Stimulated activated CD4-positive, alpha-beta T cell treated with anti-CD3 and anti-CD28 coated beads, Interleukin-12 subunit alpha, Interleukin-12 subunit beta, amount 100 ng/mL, for 24 hours (primary cell): Measurements from ENCODE around the gene EPN3.

Source experiments
- DNase-seq, 2 experiments: peaks; one replicate each; pipeline ENCODE4 v3.0.0-alpha.2; 2020; ENCODE audit warnings: low read depth in 2 of 2

EPN3 gene

GRCh38 chr17:50589095-50589705 lies 56.7 kb downstream of the EPN3 start:
- DNase-seq, result no peak

GRCh38 chr17:50590946-50591737 lies 58.6 kb downstream of the EPN3 start:
- no peak for DNase-seq

- no peak for DNase-seq
These were observed 60.8 kb downstream of the EPN3 start for GRCh38 chr17:50593321-50593720.
